Karpas-422 (cell line): ENCODE measurements around the gene ANKEF1. TPM values are rescaled to one million over a fixed set of nuclear protein-coding genes. Genes with fewer than 3 reads are reported as not detected.

ENCODE experiments used
- DNase-seq: peaks from one replicate; pipeline ENCODE4 v3.0.0-alpha.2; 2015
- H2AFZ ChIP-seq: fragments of 200-600 bp; sonication (generic); 2 replicates; pipeline ENCODE4 v1.6.1; 2014; ENCODE audit warnings: antibody characterized with exemption, low read length, mixed read lengths
- H3K27ac ChIP-seq: fragments of 200-600 bp; sonication (generic); 2 replicates; pipeline ENCODE4 v1.5.1; 2014; ENCODE audit warnings: mild to moderate bottlenecking, low read length, moderate library complexity
- H3K27me3 ChIP-seq: fragments of 200-600 bp; sonication (generic); 2 replicates; pipeline ENCODE4 v1.6.1; 2014; ENCODE audit warnings: low read length, mixed read lengths
- H3K36me3 ChIP-seq: fragments of 200-600 bp; sonication (generic); 2 replicates; pipeline ENCODE4 v1.6.1; 2014; ENCODE audit warnings: low read length, mixed read lengths; ENCODE audit not compliant: insufficient read depth
- H3K4me1 ChIP-seq: fragments of 200-600 bp; sonication (generic); 2 replicates; pipeline ENCODE4 v1.6.1; 2014; ENCODE audit warnings: mild to moderate bottlenecking, low read length, mixed read lengths
- H3K4me2 ChIP-seq: fragments of 200-600 bp; sonication (generic); 2 replicates; pipeline ENCODE4 v1.6.1; 2014; ENCODE audit warnings: low read length, low read depth, mild to moderate bottlenecking; ENCODE audit not compliant: poor library complexity, severe bottlenecking
- H3K4me3 ChIP-seq: fragments of 200-600 bp; sonication (generic); 2 replicates; pipeline ENCODE4 v1.5.1; 2014; ENCODE audit warnings: mild to moderate bottlenecking, antibody characterized with exemption, low read length, mixed read lengths
- H3K79me2 ChIP-seq: fragments of 200-600 bp; sonication (generic); 2 replicates; pipeline ENCODE4 v1.6.1; 2014; ENCODE audit warnings: mild to moderate bottlenecking, low read length, mixed read lengths
- H3K9ac ChIP-seq: fragments of 200-600 bp; sonication (generic); 2 replicates; pipeline ENCODE4 v1.6.0; 2014; ENCODE audit warnings: low read length
- H3K9me2 ChIP-seq: fragments of 200-600 bp; sonication (generic), shearing (Covaris generic); replicated peaks from 2 replicates; pipeline ENCODE4 v1.6.0; 2014; ENCODE audit warnings: mild to moderate bottlenecking, low read length, moderate library complexity; ENCODE audit not compliant: insufficient read depth
- H3K9me3 ChIP-seq: fragments of 300-700, 200-600 bp; sonication (generic); 2 replicates; pipeline ENCODE4 v1.6.1; 2014; ENCODE audit warnings: low read length, mixed read lengths
- H4K20me1 ChIP-seq: fragments of 200-600 bp; sonication (generic); 2 replicates; pipeline ENCODE4 v1.6.1; 2014; ENCODE audit warnings: mild to moderate bottlenecking, antibody characterized with exemption, low read length, low read depth; ENCODE audit not compliant: insufficient read depth
- total RNA-seq: library from RNA; depleted of rRNA; stranded (reverse); fragments of >200 nt; shearing (Covaris generic); gene quantifications from 2 replicates; pipeline ENCODE4 v1.2.3, GENCODE V29; 2014; ENCODE audit warnings: low replicate concordance

ANKEF1 gene
- total RNA-seq, 1 experiment from 2014 or later, result 9.6 TPM

- H3K27me3 ChIP-seq, result no peaks in the 10 kb centered on the region; the same call in 1 of the 2 replicates
- no peaks in the 10 kb centered on the region for H3K36me3 ChIP-seq
Measured at GRCh38 chr20:10064611-10065010, 29.8 kb downstream of the ANKEF1 start.

DNA sequence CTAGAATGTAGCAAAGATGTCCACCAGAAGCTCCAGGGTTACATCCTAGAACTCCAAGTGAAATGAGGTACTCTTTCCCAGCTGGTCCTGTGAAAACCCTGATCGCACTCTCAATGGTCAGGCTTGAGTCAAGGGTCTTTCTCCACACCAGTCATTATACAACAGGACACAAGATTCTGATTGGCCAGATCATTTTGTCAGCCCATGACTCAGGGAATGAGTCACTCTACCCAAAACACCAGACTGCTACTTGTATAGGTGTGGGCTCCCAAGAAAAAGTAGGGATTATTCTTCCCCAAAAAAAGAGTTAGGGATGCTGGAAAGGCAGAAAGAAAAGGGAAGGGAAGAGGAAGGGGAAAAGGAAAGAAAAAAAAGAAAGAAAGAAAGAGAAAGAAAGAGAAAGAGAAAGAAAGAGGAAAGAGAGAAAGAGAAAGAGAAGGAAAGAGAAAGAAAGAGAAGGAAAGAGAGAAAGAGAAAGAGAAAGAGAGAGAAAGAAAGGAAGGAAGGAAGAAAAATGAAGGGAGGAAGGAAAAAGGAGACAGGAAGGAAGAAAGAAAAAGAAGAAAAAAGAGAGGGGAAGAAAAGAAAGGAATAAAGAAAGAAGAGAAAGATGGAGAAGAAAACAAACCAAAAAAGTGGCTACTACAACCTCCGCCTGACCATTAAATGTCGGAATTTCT lies 30.5 kb downstream of the ANKEF1 start:
- peaks cover 30% of the 10 kb centered on the region for H3K4me1 ChIP-seq
- H3K27ac ChIP-seq, result no peak overlapping the region
- no peaks in the 10 kb centered on the region for H3K9me2 ChIP-seq
- no peaks in the 10 kb centered on the region for H3K79me2 ChIP-seq
- H4K20me1 ChIP-seq, result no peaks in the 10 kb centered on the region
- no peak overlapping the region for H3K4me2 ChIP-seq
- H2AFZ ChIP-seq, result no peak overlapping the region
- H3K36me3 ChIP-seq, result no peaks in the 10 kb centered on the region
- no peak for DNase-seq
- H3K27me3 ChIP-seq, result no peaks in the 10 kb centered on the region; the same call in 1 of the 2 replicates
- H3K9ac ChIP-seq, result no peak overlapping the region
- no peaks in the 10 kb centered on the region for H3K9me3 ChIP-seq
- H3K4me3 ChIP-seq, result no peak overlapping the region

More at GRCh38 chr20:10064611-10065010, 29.8 kb downstream of the ANKEF1 start:
- Histone ChIP-seq H3K4me2 (no peak overlapping the region), H3K27ac (no peak overlapping the region), H3K9ac (no peak overlapping the region), H2AFZ (no peak overlapping the region), H3K9me2 (no peaks in the 10 kb centered on the region), H4K20me1 (no peaks in the 10 kb centered on the region), H3K9me3 (no peaks in the 10 kb centered on the region), H3K79me2 (no peaks in the 10 kb centered on the region), H3K4me3 (no peak overlapping the region), H3K4me1 (peaks cover 36% of the 10 kb centered on the region)
- no peak for DNase-seq

- Histone ChIP-seq H3K4me2 (no peak overlapping the region), H3K4me1 (peaks cover 15% of the 10 kb centered on the region), H3K9me3 (no peaks in the 10 kb centered on the region), H3K4me3 (no peak overlapping the region), H2AFZ (no peak overlapping the region), H3K9ac (no peak overlapping the region), H3K36me3 (no peaks in the 10 kb centered on the region), H4K20me1 (no peaks in the 10 kb centered on the region), H3K27me3 (no peaks in the 10 kb centered on the region; the same call in 1 of the 2 replicates), H3K27ac (no peak overlapping the region), H3K79me2 (no peaks in the 10 kb centered on the region), H3K9me2 (no peaks in the 10 kb centered on the region)
- no peak for DNase-seq
Measured at GRCh38 chr20:10067321-10067720, 32.5 kb downstream of the ANKEF1 start.

DNA sequence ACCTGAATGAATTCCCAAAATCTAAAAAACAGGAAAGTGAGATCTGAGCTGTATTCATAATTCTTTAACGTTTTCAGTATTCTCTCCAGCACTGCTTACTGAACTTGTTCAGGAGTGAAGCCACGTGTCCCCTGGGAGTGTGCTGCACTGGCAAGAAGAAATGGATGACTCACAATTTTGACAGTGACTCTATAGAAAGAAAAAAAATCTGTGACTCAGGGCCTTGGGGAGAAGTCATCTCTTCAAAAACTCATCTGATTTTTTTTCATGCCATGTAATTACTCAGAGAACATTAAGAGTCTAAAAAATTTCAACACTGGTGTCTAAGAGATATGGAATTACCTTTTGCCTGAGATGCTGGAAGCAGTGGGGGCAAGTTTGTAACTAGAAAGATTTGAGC lies 39.7 kb downstream of the ANKEF1 start:
- no peaks in the 10 kb centered on the region for H3K36me3 ChIP-seq
- H3K4me3 ChIP-seq, result peak overlapping the region; percentile 36
- H3K27ac ChIP-seq, result peak overlapping the region; percentile 76
- H3K27me3 ChIP-seq, result no peaks in the 10 kb centered on the region; the same call in 1 of the 2 replicates
- no peaks in the 10 kb centered on the region for H3K9me3 ChIP-seq
- no peak overlapping the region for H2AFZ ChIP-seq
- no peaks in the 10 kb centered on the region for H3K9me2 ChIP-seq
- H3K4me2 ChIP-seq, result peak overlapping the region; percentile 65
- H3K79me2 ChIP-seq, result no peaks in the 10 kb centered on the region
- peaks cover 55% of the 10 kb centered on the region for H3K4me1 ChIP-seq
- H4K20me1 ChIP-seq, result no peaks in the 10 kb centered on the region
- DNase-seq, result peak; percentile 93
- H3K9ac ChIP-seq, result no peak overlapping the region

DNA sequence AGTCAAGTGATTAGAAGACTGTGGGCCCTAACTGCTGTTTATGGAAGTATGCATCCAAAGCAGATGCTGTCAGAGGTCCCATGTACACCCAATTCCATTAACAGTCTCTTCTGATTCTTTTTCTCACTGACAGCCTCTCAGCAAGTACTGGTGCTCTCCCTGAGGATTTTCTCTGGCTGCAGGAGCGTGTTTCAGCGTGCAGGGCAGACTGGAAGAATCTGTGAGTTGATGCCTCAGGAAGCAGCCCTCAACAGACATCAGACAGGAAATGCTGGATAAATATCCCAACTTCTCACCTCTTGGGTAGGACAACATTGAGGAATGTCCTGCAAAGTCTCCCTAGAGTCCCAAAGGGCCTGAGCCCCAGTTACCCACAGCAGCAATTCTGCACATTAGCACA lies 40.8 kb downstream of the ANKEF1 start:
- no peaks in the 10 kb centered on the region for H3K9me3 ChIP-seq
- DNase-seq, result peak; percentile 49
- peaks cover 58% of the 10 kb centered on the region for H3K4me1 ChIP-seq
- no peak overlapping the region for H3K4me3 ChIP-seq
- no peaks in the 10 kb centered on the region for H3K27me3 ChIP-seq
- peak overlapping the region; percentile 65 for H3K4me2 ChIP-seq
- H2AFZ ChIP-seq, result no peak overlapping the region
- H4K20me1 ChIP-seq, result no peaks in the 10 kb centered on the region
- H3K9me2 ChIP-seq, result no peaks in the 10 kb centered on the region
- H3K36me3 ChIP-seq, result no peaks in the 10 kb centered on the region
- no peak overlapping the region for H3K9ac ChIP-seq
- H3K79me2 ChIP-seq, result no peaks in the 10 kb centered on the region
- H3K27ac ChIP-seq, result peak overlapping the region; percentile 76; the same call in 1 of the 2 replicates

GRCh38 chr20:10076126-10077080 lies 41.6 kb downstream of the ANKEF1 start:
- no peak for DNase-seq
- H3K9me3 ChIP-seq, result no peaks in the 10 kb centered on the region
- H3K4me1 ChIP-seq, result peaks cover 58% of the 10 kb centered on the region
- H3K4me2 ChIP-seq, result peak overlapping the region; percentile 65
- no peak overlapping the region for H2AFZ ChIP-seq
- H3K4me3 ChIP-seq, result no peak overlapping the region
- H3K9me2 ChIP-seq, result no peaks in the 10 kb centered on the region
- no peaks in the 10 kb centered on the region for H3K36me3 ChIP-seq
- H4K20me1 ChIP-seq, result no peaks in the 10 kb centered on the region
- no peaks in the 10 kb centered on the region for H3K27me3 ChIP-seq
- H3K79me2 ChIP-seq, result no peaks in the 10 kb centered on the region
- H3K9ac ChIP-seq, result no peak overlapping the region
- no peak overlapping the region for H3K27ac ChIP-seq

DNA sequence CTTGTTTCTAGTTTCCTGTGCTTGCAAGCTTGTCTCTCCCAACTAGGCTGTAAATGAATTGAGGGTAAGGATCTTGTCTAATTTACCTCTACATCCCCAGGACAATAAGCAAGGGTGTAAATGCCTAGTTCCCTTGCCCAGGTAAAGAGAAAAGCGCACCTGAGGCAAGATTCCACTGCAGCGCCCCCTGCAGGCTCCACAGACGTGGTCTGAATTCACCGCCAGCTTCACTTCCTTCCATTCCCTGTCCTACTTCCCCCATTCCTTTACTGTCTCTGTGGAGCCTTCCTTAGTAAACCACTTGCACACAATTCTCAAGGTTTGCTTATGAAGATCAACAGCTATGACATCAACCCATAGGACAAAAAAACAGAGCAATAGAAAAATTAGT lies 42.3 kb downstream of the ANKEF1 start:
- Histone ChIP-seq H3K9me2 (no peaks in the 10 kb centered on the region), H3K27ac (no peak overlapping the region), H3K79me2 (no peaks in the 10 kb centered on the region), H3K4me3 (no peak overlapping the region), H3K36me3 (no peaks in the 10 kb centered on the region), H3K9me3 (no peaks in the 10 kb centered on the region), H3K27me3 (no peaks in the 10 kb centered on the region), H2AFZ (no peak overlapping the region), H3K4me2 (no peak overlapping the region), H4K20me1 (no peaks in the 10 kb centered on the region), H3K9ac (no peak overlapping the region), H3K4me1 (peaks cover 55% of the 10 kb centered on the region)
- DNase-seq, result peak; percentile 74

- no peak for DNase-seq
- no peak overlapping the region for H3K9ac ChIP-seq
- H3K4me3 ChIP-seq, result no peak overlapping the region
- no peaks in the 10 kb centered on the region for H3K79me2 ChIP-seq
- H2AFZ ChIP-seq, result no peak overlapping the region
- H3K4me2 ChIP-seq, result no peak overlapping the region
- no peaks in the 10 kb centered on the region for H4K20me1 ChIP-seq
- H3K9me2 ChIP-seq, result no peaks in the 10 kb centered on the region
- H3K9me3 ChIP-seq, result no peaks in the 10 kb centered on the region
- H3K36me3 ChIP-seq, result no peaks in the 10 kb centered on the region
- H3K27ac ChIP-seq, result no peak overlapping the region
- H3K4me1 ChIP-seq, result peaks cover 49% of the 10 kb centered on the region
- H3K27me3 ChIP-seq, result no peaks in the 10 kb centered on the region
Measured at GRCh38 chr20:10077886-10078285, 43.1 kb downstream of the ANKEF1 start.
